ENCODE results near the gene ADAMTS8.

GRCh38 chr11:130415731-130416529 is 12.5 kb downstream of the ADAMTS8 start:
- TF ChIP-seq CTCF (IDR thresholded peaks at IDR 0.05) (no peak), REST (IDR thresholded peaks at IDR 0.05) (no peak), NFE2L2 (conservative IDR thresholded peaks at IDR 0.05; ENCODE audit: low read length) (no peak), POLR2AphosphoS2 (conservative IDR thresholded peaks at IDR 0.05; ENCODE audit: low read length) (no peak), POLR2A (IDR thresholded peaks at IDR 0.05; ENCODE audit: low read length) (no peak), HMGXB4 (CRISPR knock-in tag; IDR thresholded peaks at IDR 0.05; ENCODE audit: borderline replicate concordance) (no peak), HDAC2 (IDR thresholded peaks at IDR 0.05) (no peak), RCOR1 (IDR thresholded peaks at IDR 0.05; ENCODE audit: low read depth, low read length) (no peak), KDM1A (IDR thresholded peaks at IDR 0.05; ENCODE audit: low read depth) (no peak), TFCP2L1 (CRISPR knock-in tag; IDR thresholded peaks at IDR 0.05) (no peak), BCL3 (IDR thresholded peaks at IDR 0.05) (no peak), ZNF302 (CRISPR knock-in tag; IDR thresholded peaks at IDR 0.05) (no peak)

All from A549 (cell line).